ENCODE data around the gene DPM3.

DPM3 gene

DNA sequence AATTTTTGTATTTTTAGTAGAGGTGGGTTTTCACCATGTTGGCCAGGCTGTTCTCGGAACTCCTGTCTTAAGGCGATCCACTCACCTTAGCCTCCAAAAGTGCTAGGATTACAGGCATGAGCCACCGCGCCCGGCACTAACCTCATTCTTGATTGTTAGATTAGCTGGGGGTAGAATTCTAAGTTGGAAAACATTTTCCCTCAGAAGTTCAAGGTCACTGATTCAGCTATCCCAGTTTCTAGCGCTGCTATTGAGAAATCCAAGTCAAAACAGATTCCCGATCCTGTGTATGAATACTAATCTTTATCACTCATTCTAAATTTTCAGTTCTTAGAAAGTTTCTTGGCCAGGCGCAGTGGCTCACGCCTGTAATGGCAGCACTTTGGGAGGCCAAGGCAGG is 37.0 kb downstream of the DPM3 start:
- POLR2A ChIA-PET, result no interaction called here
- CTCF ChIA-PET, result interaction anchor here (0.7 to 6.6 kb wide), 3 partner anchors 12 to 90 kb away, joined by 3 to 26 read pairs (median 6); no protein-coding TSS in a partner anchor
- no peak for TF ChIP-seq CTCF (IDR thresholded peaks at IDR 0.05; ENCODE audit: control extremely low read depth, extremely low read depth, low read depth, missing control alignments)
- no peak for DNase-seq (ENCODE audit: extremely low spot score)

GRCh38 chr1:155099331-155099730 is 41.0 kb downstream of the DPM3 start:
- CTCF ChIA-PET, result interaction anchor here (0.7 to 4.7 kb wide), 4 partner anchors 14 to 76 kb away, joined by 3 to 28 read pairs (median 4); partner anchors contain the start of gene KRTCAP2
- no peak for TF ChIP-seq CTCF (IDR thresholded peaks at IDR 0.05; ENCODE audit: control extremely low read depth, extremely low read depth, low read depth, missing control alignments)
- POLR2A ChIA-PET, result no interaction called here
- DNase-seq (ENCODE audit: extremely low spot score), result no peak

DNA sequence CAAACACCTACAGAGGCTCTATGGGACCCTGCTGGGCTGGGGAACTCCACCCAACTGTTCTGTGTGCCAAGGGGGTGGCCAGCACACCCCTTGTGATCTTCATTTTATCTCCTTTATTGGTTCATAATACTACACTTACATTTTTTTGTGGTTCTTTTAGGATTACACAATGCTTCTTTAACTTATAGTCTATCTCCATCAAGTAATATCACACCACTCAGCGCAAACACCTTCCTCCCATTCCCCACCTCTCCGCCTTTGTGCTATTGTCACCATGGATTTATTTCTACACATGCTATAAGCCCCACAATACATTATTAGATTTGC is 45.7 kb downstream of the DPM3 start:
- no peak for DNase-seq (ENCODE audit: extremely low spot score)
- ChIA-PET CTCF (interaction anchor here (0.9 to 4.7 kb wide), 7 partner anchors 9 to 99 kb away, joined by 3 to 29 read pairs (median 5); partner anchors contain the start of gene KRTCAP2), POLR2A (no interaction called here)
- no peak for TF ChIP-seq CTCF (IDR thresholded peaks at IDR 0.05; ENCODE audit: control extremely low read depth, extremely low read depth, low read depth, missing control alignments)

DNA sequence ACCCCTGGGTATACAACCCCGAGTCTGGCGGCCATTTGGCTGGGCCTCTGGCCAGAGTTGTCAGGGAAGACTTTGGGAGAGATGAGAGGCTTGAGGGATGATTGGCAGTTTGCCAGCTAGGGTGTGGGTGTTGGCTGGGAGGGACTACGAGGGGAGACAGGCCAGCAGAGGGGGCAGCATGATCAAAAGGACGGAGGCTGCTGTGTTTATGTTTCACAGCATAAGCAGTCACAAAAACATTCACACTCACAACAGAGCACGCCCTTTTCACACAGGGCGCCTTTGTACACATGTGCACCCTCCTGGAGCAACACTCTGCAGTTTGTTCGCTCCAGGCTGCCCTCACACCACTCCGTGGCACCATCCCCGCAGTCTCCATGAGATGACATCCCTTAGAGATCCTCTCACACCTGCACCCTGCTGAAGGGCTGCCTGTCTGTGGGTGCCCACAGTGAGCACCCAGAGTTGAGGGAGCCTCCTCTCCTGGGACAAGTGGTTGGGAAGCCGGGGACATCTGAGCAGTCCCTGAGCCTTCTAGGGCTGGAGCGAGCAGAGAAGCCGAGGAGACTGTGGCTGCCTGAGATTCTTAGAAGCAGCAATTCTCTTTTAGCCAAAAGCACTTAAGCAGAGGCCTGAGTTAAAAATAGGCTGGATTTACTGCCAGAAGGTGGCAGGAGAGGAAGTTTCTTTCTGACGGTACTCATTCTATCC is 46.3 kb downstream of the DPM3 start:
- DNase-seq (ENCODE audit: extremely low spot score), result no peak
- ChIA-PET CTCF (interaction anchor here (1.2 to 6.8 kb wide), 5 partner anchors 9 to 99 kb away, joined by 4 to 184 read pairs (median 10); no protein-coding TSS in a partner anchor), POLR2A (no interaction called here)
- TF ChIP-seq CTCF (IDR thresholded peaks at IDR 0.05; ENCODE audit: control extremely low read depth, extremely low read depth, low read depth, missing control alignments), result peak; percentile 17

GRCh38 chr1:155092641-155093040 is 47.7 kb downstream of the DPM3 start:
- no peak for DNase-seq (ENCODE audit: extremely low spot score)
- TF ChIP-seq CTCF (IDR thresholded peaks at IDR 0.05; ENCODE audit: control extremely low read depth, extremely low read depth, low read depth, missing control alignments), result no peak
- CTCF ChIA-PET, result interaction anchor here (0.9 to 6.8 kb wide), 15 partner anchors 8 to 81 kb away, joined by 3 to 184 read pairs (median 8); partner anchors contain the start of genes EFNA4, KRTCAP2 and TRIM46
- POLR2A ChIA-PET, result no interaction called here

DNA sequence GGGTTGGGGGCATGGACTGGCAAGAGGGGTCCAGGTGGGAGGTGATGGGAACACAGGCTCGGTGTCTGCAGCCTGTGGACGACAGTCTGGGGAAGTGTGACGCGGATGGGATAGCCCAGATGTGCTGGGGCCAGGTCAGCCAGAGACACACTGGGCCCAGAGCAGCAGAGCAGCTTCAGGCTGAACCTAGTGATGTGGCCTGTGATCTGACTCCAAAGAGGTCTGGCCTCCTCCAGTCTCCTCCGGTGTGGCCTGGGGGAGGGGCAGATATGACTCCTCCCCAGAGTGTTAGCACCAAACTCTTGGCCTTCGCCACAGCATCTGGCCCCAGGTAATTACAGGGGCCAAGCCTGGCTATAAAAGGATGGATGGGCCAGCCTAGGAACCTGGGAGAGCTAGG is 48.2 kb downstream of the DPM3 start:
- no peak for TF ChIP-seq CTCF (IDR thresholded peaks at IDR 0.05; ENCODE audit: control extremely low read depth, extremely low read depth, low read depth, missing control alignments)
- POLR2A ChIA-PET, result interaction anchor here (0.5 to 1.5 kb wide), 3 partner anchors 70 to 81 kb away, joined by 4 to 7 read pairs (median 5); partner anchors contain the start of genes KRTCAP2 and TRIM46

More for the DNA sequence above, 48.2 kb downstream of the DPM3 start:
- DNase-seq (ENCODE audit: extremely low spot score), result no peak
- CTCF ChIA-PET, result interaction anchor here (0.7 to 6.8 kb wide), 45 partner anchors 8 to 525 kb away, joined by 3 to 184 read pairs (median 6); partner anchors contain the start of genes CHRNB2, DCST1, DCST2 and EFNA4

All from GM10248 (cell line).